Right cardiac atrium (tissue), 5 donors: ENCODE data around the gene AP2A1. TPM values are rescaled to one million over a fixed set of nuclear protein-coding genes. Genes with fewer than 3 reads are reported as not detected.
A peak's percentile ranks its signal among the peaks of the same experiment; 100 is the strongest.

ENCODE experiments used
- ATAC-seq, 2 donors: fragments of 200-7000 bp; cut with Tn5 transposase; one replicate each; pipeline versions ENCODE4 v1.8.0 to v1.9.1; 2020; ENCODE audit warnings: moderate library complexity in 2 of 2, mild to moderate bottlenecking in 1 of 2
- DNase-seq, 3 donors: peaks; one replicate each; pipeline ENCODE4 v3.0.0-alpha.2; 2020
- H3K27ac ChIP-seq: one replicate; pipeline ENCODE4 v1.5.1; 2013; ENCODE audit warnings: mild to moderate bottlenecking, low read length, control low read depth, moderate library complexity
- H3K27me3 ChIP-seq: one replicate; pipeline ENCODE4 v1.6.1; 2013; ENCODE audit not compliant: control insufficient read depth, insufficient read depth
- H3K4me1 ChIP-seq: one replicate; pipeline ENCODE4 v1.6.1; 2013; ENCODE audit warnings: low read length; ENCODE audit not compliant: control insufficient read depth, insufficient read depth
- H3K4me3 ChIP-seq: one replicate; pipeline ENCODE4 v1.5.1; 2013; ENCODE audit warnings: low read length, control low read depth
- H3K9me3 ChIP-seq: one replicate; pipeline ENCODE4 v1.6.1; 2013; ENCODE audit warnings: low read length; ENCODE audit not compliant: control insufficient read depth
- WGBS: extraction: QIAGEN DNeasy Blood & Tissue Kit; methylation state at CpG from one replicate; pipeline ENCODE4 v1.1.7; 2013; 5-methylcytosine and 5-hydroxymethylcytosine counted together
- intact Hi-C, 4 donors: fragments of 100-400 bp; cut with DNase I; formaldehyde crosslinking; loops; one replicate each; pipeline versions ENCODE4 v1.11.0 to v1.14.0; 2022 to 2023
- polyA plus RNA-seq: library from polyadenylated mRNA; stranded (reverse); fragments of 200-250 nt; gene quantifications from one replicate; pipeline ENCODE4 v1.2.3, GENCODE V29; 2013
- total RNA-seq, 4 donors: library from RNA; stranded (reverse); fragmentation: NEBNext Ultra II Directional; extraction: Animal tissue kit (Norgen Biotek cat#: 25700); gene quantifications; one replicate each; pipeline ENCODE4 v1.2.1, GENCODE V29; 2021
- donor health status: healthy with polysubstance abuse.
- donor health status: DM: no; HTN: yes; CAD: no.
- donor health status: DM: no; HTN: no; CAD: no.
- donor health status: DM: no; HTN: yes; CAD: no; lungs with severe emphysema.
- donor health status: DM: yes; HTN: yes; CAD: no.

Gene AP2A1
- total and polyA plus RNA-seq, 5 donors, result 50.8 to 80.7 (median 72.9) TPM

DNA sequence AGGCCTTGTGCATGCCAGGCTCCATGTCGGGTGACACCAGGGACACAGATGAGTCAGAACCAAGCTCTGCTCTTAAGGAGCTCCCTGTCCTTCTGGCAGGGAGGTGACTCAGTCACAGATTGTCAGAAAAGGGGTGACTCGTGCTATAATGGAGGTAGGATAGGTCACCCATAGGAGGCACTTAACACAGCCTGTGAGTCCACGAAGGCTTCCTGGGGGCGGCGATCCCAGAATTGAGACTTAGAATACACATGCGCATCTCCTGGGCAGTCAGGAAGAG, 26.7 kb downstream of the AP2A1 start:
- H3K27me3 ChIP-seq, result no peaks in the 10 kb centered on the region
- ATAC-seq (no peak), DNase-seq (no peak)
- no peak overlapping the region for H3K4me3 ChIP-seq
- intact Hi-C loops, result no loop called here
- H3K9me3 ChIP-seq, result no peaks in the 10 kb centered on the region
- no peaks in the 10 kb centered on the region for H3K4me1 ChIP-seq
- 92% methylated on average over 6 of the region's 6 CpGs for WGBS
- no peak overlapping the region for H3K27ac ChIP-seq

DNA sequence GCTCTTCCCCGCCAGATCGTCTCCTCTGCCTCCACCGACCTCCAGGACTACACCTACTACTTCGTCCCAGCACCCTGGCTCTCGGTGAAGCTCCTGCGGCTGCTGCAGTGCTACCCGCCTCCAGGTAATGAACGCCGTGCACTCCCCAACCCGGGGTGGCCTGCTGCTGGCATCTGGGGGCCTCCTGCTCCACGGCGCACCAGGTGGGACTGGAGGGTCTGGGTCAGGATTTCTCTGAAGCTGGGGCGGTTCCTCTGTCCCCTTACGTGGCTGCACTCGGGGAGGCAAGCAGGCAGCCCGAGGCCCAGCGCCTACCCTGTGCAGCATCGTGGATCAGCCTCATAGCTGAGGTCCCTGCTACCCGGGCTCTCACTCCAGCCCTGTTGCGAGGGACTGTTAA, 28.8 kb downstream of the AP2A1 start:
- no peak overlapping the region for H3K4me3 ChIP-seq
- 91% methylated on average over 20 of the region's 20 CpGs for WGBS
- no peaks in the 10 kb centered on the region for H3K9me3 ChIP-seq
- ATAC-seq, result no peak
- H3K27me3 ChIP-seq, result no peaks in the 10 kb centered on the region
- no peaks in the 10 kb centered on the region for H3K4me1 ChIP-seq
- DNase-seq, result peak in 1 of 3 donors; percentile 42
- intact Hi-C loops, result no loop called here
- no peak overlapping the region for H3K27ac ChIP-seq

DNA sequence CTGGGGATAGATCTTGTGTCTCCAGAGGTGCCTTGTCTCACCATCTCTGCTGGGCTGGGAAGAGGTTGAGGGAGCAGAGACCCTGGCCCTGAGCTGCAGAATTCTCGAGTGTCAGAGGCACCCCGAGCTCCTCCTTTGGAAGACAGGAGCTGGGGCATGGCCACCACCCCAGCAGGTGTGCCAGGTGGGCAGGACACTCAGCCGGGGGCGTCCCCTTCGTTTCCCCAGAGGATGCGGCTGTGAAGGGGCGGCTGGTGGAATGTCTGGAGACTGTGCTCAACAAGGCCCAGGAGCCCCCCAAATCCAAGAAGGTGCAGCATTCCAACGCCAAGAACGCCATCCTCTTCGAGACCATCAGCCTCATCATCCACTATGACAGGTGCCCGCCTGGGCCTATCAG, 31.8 kb downstream of the AP2A1 start:
- Histone ChIP-seq H3K27ac (no peak overlapping the region), H3K4me1 (no peaks in the 10 kb centered on the region), H3K4me3 (no peak overlapping the region), H3K9me3 (no peaks in the 10 kb centered on the region), H3K27me3 (no peaks in the 10 kb centered on the region)
- no peak for ATAC-seq
- 94% methylated on average over 11 of the region's 11 CpGs for WGBS
- intact Hi-C loops, result no loop called here
- DNase-seq, result peak in 1 of 3 donors; percentile 52

DNA sequence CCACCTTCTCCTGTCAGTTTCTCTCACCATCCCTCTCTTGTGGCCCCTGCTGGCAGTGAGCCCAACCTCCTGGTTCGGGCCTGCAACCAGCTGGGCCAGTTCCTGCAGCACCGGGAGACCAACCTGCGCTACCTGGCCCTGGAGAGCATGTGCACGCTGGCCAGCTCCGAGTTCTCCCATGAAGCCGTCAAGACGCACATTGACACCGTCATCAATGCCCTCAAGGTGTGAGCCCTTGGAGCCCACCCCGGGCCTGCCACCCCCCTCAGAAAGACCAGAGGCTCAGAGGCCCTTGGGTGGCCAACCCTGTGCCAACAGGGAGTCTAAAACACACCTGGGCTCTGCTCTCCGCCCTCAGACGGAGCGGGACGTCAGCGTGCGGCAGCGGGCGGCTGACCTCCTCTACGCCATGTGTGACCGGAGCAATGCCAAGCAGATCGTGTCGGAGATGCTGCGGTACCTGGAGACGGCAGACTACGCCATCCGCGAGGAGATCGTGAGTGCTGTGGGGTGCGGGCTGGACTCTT, 32.5 kb downstream of the AP2A1 start:
- H3K9me3 ChIP-seq, result no peaks in the 10 kb centered on the region
- H3K27ac ChIP-seq, result no peak overlapping the region
- DNase-seq (peak in 1 of 3 donors; percentile 58), ATAC-seq (no peak)
- 93% methylated on average over 28 of the region's 28 CpGs for WGBS
- H3K4me3 ChIP-seq, result no peak overlapping the region
- H3K4me1 ChIP-seq, result no peaks in the 10 kb centered on the region
- intact Hi-C loops, result no loop called here
- H3K27me3 ChIP-seq, result no peaks in the 10 kb centered on the region

DNA sequence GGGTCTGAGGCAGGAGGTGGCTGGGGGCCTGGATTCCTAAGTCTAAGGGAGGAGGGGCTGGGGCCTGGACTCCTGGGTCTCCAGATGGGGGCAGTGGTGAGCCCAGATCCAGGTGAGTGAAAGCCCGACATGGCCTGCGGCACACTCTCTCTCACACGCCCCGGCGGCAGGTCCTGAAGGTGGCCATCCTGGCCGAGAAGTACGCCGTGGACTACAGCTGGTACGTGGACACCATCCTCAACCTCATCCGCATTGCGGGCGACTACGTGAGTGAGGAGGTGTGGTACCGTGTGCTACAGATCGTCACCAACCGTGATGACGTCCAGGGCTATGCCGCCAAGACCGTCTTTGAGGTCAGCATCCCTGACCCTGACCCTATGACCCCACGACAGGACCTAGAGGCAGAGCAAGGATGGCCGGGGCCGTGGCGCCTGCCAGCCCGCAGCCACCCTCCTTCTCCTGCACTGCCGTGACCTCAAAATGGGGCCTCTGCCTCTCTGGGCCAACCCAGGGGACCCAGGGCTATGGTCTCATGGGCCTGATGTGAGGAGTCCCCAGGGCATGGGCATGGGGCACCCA, 33.1 kb downstream of the AP2A1 start:
- H3K27me3 ChIP-seq, result no peaks in the 10 kb centered on the region
- 93% methylated on average over 25 of the region's 25 CpGs for WGBS
- no peak overlapping the region for H3K4me3 ChIP-seq
- no peak overlapping the region for H3K27ac ChIP-seq
- ATAC-seq (no peak), DNase-seq (peak in 2 of 3 donors; percentile 54 to 61)
- intact Hi-C loops, result loop anchor here in 1 of 4 donors (5.0 kb wide), 1 partner anchor 33 kb away; the partner anchor contains the start of gene AP2A1
- H3K9me3 ChIP-seq, result no peaks in the 10 kb centered on the region
- no peaks in the 10 kb centered on the region for H3K4me1 ChIP-seq

DNA sequence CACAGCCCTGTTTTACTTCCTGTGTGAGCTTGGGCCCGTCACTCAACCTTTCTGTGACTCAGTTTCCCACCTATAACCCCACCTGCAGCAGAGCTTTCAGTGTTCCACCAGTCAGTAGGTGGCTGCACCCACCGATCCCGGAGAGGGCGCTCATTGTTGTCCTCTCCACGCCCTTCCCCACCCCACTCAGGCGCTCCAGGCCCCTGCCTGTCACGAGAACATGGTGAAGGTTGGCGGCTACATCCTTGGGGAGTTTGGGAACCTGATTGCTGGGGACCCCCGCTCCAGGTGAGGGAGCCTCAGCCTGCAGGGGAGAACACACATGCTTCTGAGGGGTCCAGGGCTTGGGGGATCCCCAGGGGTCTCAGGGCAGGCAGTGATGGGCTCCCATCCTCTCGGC, 34.0 kb downstream of the AP2A1 start:
- Histone ChIP-seq H3K4me3 (no peak overlapping the region), H3K27me3 (no peaks in the 10 kb centered on the region), H3K27ac (no peak overlapping the region), H3K9me3 (no peaks in the 10 kb centered on the region), H3K4me1 (no peaks in the 10 kb centered on the region)
- intact Hi-C loops, result loop anchor here in 1 of 4 donors (5.0 kb wide), 1 partner anchor 33 kb away; the partner anchor contains the start of gene AP2A1
- DNase-seq (peak in 1 of 3 donors; percentile 47), ATAC-seq (no peak)
- 95% methylated on average over 10 of the region's 10 CpGs for WGBS

DNA sequence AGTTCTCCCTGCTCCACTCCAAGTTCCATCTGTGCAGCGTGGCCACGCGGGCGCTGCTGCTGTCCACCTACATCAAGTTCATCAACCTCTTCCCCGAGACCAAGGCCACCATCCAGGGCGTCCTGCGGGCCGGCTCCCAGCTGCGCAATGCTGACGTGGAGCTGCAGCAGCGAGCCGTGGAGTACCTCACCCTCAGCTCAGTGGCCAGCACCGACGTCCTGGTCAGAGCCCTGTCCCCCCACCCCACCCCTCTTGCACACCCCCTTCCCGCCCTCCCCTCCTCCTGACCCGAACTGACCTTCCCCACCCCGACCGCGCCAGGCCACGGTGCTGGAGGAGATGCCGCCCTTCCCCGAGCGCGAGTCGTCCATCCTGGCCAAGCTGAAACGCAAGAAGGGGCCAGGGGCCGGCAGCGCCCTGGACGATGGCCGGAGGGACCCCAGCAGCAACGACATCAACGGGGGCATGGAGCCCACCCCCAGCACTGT, 34.6 kb downstream of the AP2A1 start:
- Histone ChIP-seq H3K4me3 (peak overlapping the region; percentile 13), H3K27me3 (no peaks in the 10 kb centered on the region), H3K27ac (peak overlapping the region; percentile 3), H3K9me3 (no peaks in the 10 kb centered on the region), H3K4me1 (no peaks in the 10 kb centered on the region)
- 72% methylated on average over 32 of the region's 32 CpGs for WGBS
- ATAC-seq, result peak in 1 of 2 donors; percentile 3
- intact Hi-C loops, result loop anchor here in 1 of 4 donors (5.0 kb wide), 1 partner anchor 34 kb away; the partner anchor contains the start of gene AP2A1
- DNase-seq, result peak in 2 of 3 donors; percentile 67 to 69

DNA sequence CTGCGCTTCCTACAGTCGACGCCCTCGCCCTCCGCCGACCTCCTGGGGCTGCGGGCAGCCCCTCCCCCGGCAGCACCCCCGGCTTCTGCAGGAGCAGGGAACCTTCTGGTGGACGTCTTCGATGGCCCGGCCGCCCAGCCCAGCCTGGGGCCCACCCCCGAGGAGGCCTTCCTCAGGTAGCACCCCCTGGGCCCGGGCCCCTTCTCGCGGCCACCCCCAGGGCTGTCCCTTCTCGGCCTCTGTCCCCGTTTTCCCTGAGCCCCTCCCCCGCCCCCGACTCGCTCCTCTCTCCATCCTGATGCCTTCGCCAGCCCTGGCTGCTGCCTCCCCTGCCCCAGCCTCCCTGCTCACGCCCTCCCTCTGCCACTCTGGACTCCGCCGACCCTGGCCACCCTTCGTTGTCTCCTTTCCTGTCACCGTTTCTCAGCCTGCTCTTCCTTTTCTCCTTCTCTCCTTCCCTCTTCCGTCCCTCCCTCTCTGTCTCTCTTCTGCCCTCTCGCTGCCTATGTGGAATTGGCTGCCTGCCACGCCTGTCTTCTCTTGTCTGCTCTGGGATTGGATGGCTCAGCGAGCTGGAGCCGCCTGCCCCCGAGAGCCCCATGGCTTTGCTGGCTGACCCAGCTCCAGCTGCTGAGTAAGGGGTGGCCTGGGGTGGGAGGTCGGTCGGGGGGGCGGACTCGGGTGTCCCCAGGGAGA, 35.3 kb downstream of the AP2A1 start:
- WGBS, result 42% methylated on average over 37 of the region's 38 CpGs

DNA sequence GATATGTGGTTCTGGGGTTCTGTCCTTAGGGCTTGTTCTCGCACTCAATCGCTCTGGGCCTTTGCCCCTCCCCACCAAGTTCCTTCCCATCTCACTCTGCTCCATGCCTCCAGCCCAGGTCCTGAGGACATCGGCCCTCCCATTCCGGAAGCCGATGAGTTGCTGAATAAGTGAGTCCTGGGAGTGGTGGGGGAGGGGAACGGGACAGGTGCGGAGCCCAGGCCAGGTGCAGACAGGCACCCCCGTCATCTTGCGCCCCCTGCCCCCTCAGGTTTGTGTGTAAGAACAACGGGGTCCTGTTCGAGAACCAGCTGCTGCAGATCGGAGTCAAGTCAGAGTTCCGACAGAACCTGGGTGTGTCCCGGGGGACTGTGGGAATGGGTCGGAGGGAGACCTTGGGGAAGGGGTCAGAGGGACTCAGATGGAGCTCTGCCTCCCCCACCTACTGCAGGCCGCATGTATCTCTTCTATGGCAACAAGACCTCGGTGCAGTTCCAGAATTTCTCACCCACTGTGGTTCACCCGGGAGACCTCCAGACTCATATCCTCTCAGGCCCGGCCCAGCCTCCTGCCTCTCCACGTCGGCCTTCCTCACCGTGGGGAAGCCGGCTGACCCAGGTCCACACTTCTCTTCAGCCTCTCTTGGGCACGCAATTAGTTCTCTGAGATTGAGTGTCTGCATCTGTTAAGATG, 36.2 kb downstream of the AP2A1 start:
- H3K4me3 ChIP-seq, result no peak overlapping the region
- H3K4me1 ChIP-seq, result no peaks in the 10 kb centered on the region
- intact Hi-C loops, result loop anchor here in 1 of 4 donors (5.0 kb wide), 1 partner anchor 36 kb away; the partner anchor contains the start of gene AP2A1
- H3K27ac ChIP-seq, result no peak overlapping the region
- WGBS, result 79% methylated on average over 24 of the region's 24 CpGs
- peak in 2 of 3 donors; percentile 68 to 70 for DNase-seq
- H3K27me3 ChIP-seq, result no peaks in the 10 kb centered on the region
- no peak for ATAC-seq
- no peaks in the 10 kb centered on the region for H3K9me3 ChIP-seq

More for the DNA sequence above, 35.3 kb downstream of the AP2A1 start:
- peak; percentile 72 to 85 for ATAC-seq
- DNase-seq, result peak; percentile 93 to 98 (median 96)
- H3K9me3 ChIP-seq, result no peaks in the 10 kb centered on the region
- peak overlapping the region; percentile 13 for H3K4me3 ChIP-seq
- intact Hi-C loops, result loop anchor here in 1 of 4 donors (5.0 kb wide), 1 partner anchor 35 kb away; the partner anchor contains the start of gene AP2A1
- no peaks in the 10 kb centered on the region for H3K4me1 ChIP-seq
- no peak overlapping the region for H3K27ac ChIP-seq
- H3K27me3 ChIP-seq, result no peaks in the 10 kb centered on the region

DNA sequence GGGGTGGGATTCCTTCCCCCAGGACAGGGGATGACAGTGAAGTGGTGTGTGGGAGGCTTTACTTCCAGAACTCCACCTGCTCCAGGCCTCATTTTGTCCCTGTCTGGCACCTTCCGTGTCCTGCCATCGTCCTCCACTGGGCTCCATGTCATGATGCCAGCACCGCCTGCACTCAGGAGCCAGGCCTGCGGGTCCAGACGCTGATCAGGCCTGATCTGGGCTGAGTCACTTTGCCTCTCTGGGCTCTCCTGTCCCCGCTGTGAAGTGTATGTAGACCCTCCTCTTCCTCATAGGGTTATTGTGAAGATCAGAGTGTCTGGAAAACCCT, 36.7 kb downstream of the AP2A1 start:
- ATAC-seq (no peak), DNase-seq (peak in 1 of 3 donors; percentile 56)
- no peak overlapping the region for H3K4me3 ChIP-seq
- 93% methylated on average over 6 of the region's 6 CpGs for WGBS
- no peaks in the 10 kb centered on the region for H3K4me1 ChIP-seq
- no peak overlapping the region for H3K27ac ChIP-seq
- intact Hi-C loops, result loop anchor here in 1 of 4 donors (5.0 kb wide), 1 partner anchor 36 kb away; the partner anchor contains the start of gene AP2A1
- H3K27me3 ChIP-seq, result no peaks in the 10 kb centered on the region
- H3K9me3 ChIP-seq, result no peaks in the 10 kb centered on the region
